ENCODE measurements around the gene SYCE3.

- no peak for TF ChIP-seq CTCF (conservative IDR thresholded peaks at IDR 0.05; ENCODE audit: low read length)
- no peak for TF ChIP-seq EZH2phosphoT487 (IDR thresholded peaks at IDR 0.05; ENCODE audit: borderline replicate concordance)
Measured at GRCh38 chr22:50569896-50570535, 7.3 kb upstream of the SYCE3 start.

Data from Loucy (cell line).